HUES48 (cell line): Measurements from ENCODE around the gene ADGRA3.

Experiments used
- H3K27ac ChIP-seq: one replicate; pipeline ENCODE4 v1.7.0; 2013; ENCODE audit warnings: low read depth, low read length, inconsistent platforms
- H3K27me3 ChIP-seq: 2 replicates; pipeline ENCODE4 v1.6.1; 2013; ENCODE audit warnings: mild to moderate bottlenecking, low read length; ENCODE audit not compliant: control insufficient read depth, insufficient read depth
- H3K36me3 ChIP-seq: 2 replicates; pipeline ENCODE4 v1.6.1; 2013; ENCODE audit warnings: low read length; ENCODE audit not compliant: control insufficient read depth, insufficient read depth
- H3K4me1 ChIP-seq: 2 replicates; pipeline ENCODE4 v1.6.1; 2013; ENCODE audit warnings: mild to moderate bottlenecking, low read length; ENCODE audit not compliant: control insufficient read depth, insufficient read depth
- H3K4me3 ChIP-seq: 2 replicates; pipeline ENCODE4 v1.5.1; 2013; ENCODE audit warnings: mild to moderate bottlenecking, low read depth, low read length
- H3K9ac ChIP-seq: 2 replicates; pipeline ENCODE4 v1.6.1; 2013; ENCODE audit warnings: mild to moderate bottlenecking, low read depth, low read length, moderate library complexity
- H3K9me3 ChIP-seq: 2 replicates; pipeline ENCODE4 v1.6.1; 2013; ENCODE audit warnings: low read length; ENCODE audit not compliant: control insufficient read depth, insufficient read depth

ADGRA3 gene, protein sequence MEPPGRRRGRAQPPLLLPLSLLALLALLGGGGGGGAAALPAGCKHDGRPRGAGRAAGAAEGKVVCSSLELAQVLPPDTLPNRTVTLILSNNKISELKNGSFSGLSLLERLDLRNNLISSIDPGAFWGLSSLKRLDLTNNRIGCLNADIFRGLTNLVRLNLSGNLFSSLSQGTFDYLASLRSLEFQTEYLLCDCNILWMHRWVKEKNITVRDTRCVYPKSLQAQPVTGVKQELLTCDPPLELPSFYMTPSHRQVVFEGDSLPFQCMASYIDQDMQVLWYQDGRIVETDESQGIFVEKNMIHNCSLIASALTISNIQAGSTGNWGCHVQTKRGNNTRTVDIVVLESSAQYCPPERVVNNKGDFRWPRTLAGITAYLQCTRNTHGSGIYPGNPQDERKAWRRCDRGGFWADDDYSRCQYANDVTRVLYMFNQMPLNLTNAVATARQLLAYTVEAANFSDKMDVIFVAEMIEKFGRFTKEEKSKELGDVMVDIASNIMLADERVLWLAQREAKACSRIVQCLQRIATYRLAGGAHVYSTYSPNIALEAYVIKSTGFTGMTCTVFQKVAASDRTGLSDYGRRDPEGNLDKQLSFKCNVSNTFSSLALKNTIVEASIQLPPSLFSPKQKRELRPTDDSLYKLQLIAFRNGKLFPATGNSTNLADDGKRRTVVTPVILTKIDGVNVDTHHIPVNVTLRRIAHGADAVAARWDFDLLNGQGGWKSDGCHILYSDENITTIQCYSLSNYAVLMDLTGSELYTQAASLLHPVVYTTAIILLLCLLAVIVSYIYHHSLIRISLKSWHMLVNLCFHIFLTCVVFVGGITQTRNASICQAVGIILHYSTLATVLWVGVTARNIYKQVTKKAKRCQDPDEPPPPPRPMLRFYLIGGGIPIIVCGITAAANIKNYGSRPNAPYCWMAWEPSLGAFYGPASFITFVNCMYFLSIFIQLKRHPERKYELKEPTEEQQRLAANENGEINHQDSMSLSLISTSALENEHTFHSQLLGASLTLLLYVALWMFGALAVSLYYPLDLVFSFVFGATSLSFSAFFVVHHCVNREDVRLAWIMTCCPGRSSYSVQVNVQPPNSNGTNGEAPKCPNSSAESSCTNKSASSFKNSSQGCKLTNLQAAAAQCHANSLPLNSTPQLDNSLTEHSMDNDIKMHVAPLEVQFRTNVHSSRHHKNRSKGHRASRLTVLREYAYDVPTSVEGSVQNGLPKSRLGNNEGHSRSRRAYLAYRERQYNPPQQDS (N-terminal part only)

DNA sequence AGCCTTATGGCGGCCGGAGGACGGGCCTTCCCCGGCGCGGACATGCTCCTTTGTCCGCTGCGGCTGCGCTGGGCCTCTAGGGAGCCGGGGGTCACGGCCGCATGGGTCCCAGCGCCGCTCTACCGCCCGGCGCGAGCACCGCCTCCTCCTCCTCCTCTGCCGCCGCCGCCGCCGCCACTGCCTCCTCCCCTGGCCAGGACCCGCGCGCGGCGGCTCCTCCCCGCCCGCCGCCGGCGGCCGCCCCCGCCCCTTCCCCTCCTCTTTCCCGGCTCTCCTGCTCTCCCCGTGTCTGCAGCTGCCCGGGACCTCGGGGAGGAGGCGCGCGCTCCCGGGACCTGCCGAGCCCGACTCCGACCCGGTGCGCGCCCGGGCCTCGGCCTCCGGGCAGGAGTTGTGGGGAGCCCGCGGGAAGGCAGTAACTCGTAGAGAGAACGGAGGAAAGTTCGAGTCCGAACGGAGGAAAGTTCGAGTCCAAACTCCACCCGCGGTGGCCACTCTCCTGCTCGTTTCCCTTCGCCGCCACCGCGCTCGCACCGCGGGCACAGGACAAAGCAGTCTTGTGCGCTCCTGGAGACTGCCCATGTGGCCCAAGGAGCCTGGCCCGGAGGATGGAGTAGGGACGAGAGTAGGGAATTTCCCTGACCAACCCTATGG lies at the start of gene ADGRA3:
ADGRA3 (minus strand) TSS at position 179 of the 654 bp plus-strand sequence. CDS start 282 bp downstream, outside the sequence.
- peak within 1 kb of the TSS; percentile 88 for H3K4me3 ChIP-seq
- no peaks in the 10 kb centered on the region for H3K9me3 ChIP-seq
- H3K4me1 ChIP-seq = peaks cover 20% of the 10 kb centered on the region
- H3K36me3 ChIP-seq = no peaks in the 10 kb centered on the region
- H3K27me3 ChIP-seq = peaks cover 12% of the 10 kb centered on the region
- peak within 1 kb of the TSS; percentile 89 for H3K27ac ChIP-seq
- H3K9ac ChIP-seq = peak within 1 kb of the TSS; percentile 95

GRCh38 chr4:22556495-22556894 lies 40.6 kb upstream of the ADGRA3 start:
- Histone ChIP-seq H3K9ac (no peak overlapping the region), H3K27ac (no peak overlapping the region), H3K36me3 (no peaks in the 10 kb centered on the region), H3K4me1 (no peaks in the 10 kb centered on the region), H3K9me3 (no peaks in the 10 kb centered on the region), H3K4me3 (no peak overlapping the region), H3K27me3 (no peaks in the 10 kb centered on the region)

GRCh38 chr4:22554670-22555069 lies 38.8 kb upstream of the ADGRA3 start:
- H3K27ac ChIP-seq = no peak overlapping the region

DNA sequence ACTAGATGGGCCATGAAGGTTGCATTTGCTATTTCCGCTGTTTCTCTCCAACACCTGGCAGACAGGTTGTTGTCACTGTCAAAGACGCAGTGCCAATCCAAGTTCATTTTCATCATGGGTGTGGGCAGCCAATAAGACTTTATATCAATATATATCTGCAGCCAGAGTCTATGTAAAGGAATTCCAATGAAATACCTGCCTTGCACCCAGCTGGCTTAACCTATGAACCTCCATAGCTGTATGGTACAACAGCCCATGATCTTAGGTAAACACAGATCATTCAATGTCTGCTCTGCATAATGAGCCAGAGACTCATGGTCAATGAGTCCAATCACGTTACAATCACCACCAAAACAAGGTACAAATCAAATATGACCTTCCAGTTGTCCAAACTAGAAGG lies 37.7 kb upstream of the ADGRA3 start:
- H3K4me1 ChIP-seq = no peaks in the 10 kb centered on the region
- H3K36me3 ChIP-seq = no peaks in the 10 kb centered on the region
- H3K27me3 ChIP-seq = no peaks in the 10 kb centered on the region
- no peaks in the 10 kb centered on the region for H3K9me3 ChIP-seq
- H3K27ac ChIP-seq = no peak overlapping the region
- no peak overlapping the region for H3K4me3 ChIP-seq
- no peak overlapping the region for H3K9ac ChIP-seq

More at GRCh38 chr4:22554670-22555069, 38.8 kb upstream of the ADGRA3 start:
- no peaks in the 10 kb centered on the region for H3K4me1 ChIP-seq
- H3K36me3 ChIP-seq = no peaks in the 10 kb centered on the region
- no peak overlapping the region for H3K4me3 ChIP-seq
- no peaks in the 10 kb centered on the region for H3K9me3 ChIP-seq
- no peaks in the 10 kb centered on the region for H3K27me3 ChIP-seq
- no peak overlapping the region for H3K9ac ChIP-seq

GRCh38 chr4:22552812-22553211 lies 36.9 kb upstream of the ADGRA3 start:
- Histone ChIP-seq H3K4me1 (no peaks in the 10 kb centered on the region), H3K4me3 (no peak overlapping the region), H3K9ac (no peak overlapping the region), H3K36me3 (no peaks in the 10 kb centered on the region), H3K9me3 (no peaks in the 10 kb centered on the region), H3K27me3 (no peaks in the 10 kb centered on the region), H3K27ac (no peak overlapping the region)

- Histone ChIP-seq H3K9ac (no peak overlapping the region), H3K4me1 (no peaks in the 10 kb centered on the region), H3K9me3 (peaks cover 5% of the 10 kb centered on the region; the same call in 1 of the 2 replicates), H3K27me3 (no peaks in the 10 kb centered on the region), H3K4me3 (no peak overlapping the region), H3K36me3 (no peaks in the 10 kb centered on the region), H3K27ac (no peak overlapping the region)
These were observed 35.7 kb upstream of the ADGRA3 start for GRCh38 chr4:22551550-22551949.

GRCh38 chr4:22546299-22546698 lies 30.4 kb upstream of the ADGRA3 start:
- Histone ChIP-seq H3K4me1 (no peaks in the 10 kb centered on the region), H3K27ac (no peak overlapping the region), H3K36me3 (no peaks in the 10 kb centered on the region), H3K4me3 (no peak overlapping the region), H3K9me3 (peaks cover 18% of the 10 kb centered on the region; the same call in 1 of the 2 replicates), H3K9ac (no peak overlapping the region), H3K27me3 (no peaks in the 10 kb centered on the region)

- peaks cover 14% of the 10 kb centered on the region for H3K9me3 ChIP-seq
- H3K27me3 ChIP-seq = no peaks in the 10 kb centered on the region
- H3K4me3 ChIP-seq = no peak overlapping the region
- no peaks in the 10 kb centered on the region for H3K4me1 ChIP-seq
- no peaks in the 10 kb centered on the region for H3K36me3 ChIP-seq
- H3K27ac ChIP-seq = no peak overlapping the region
- no peak overlapping the region for H3K9ac ChIP-seq
These were observed 23.4 kb upstream of the ADGRA3 start for GRCh38 chr4:22539251-22539650.

GRCh38 chr4:22537864-22538263 lies 22.0 kb upstream of the ADGRA3 start:
- Histone ChIP-seq H3K4me3 (no peak overlapping the region), H3K27me3 (no peaks in the 10 kb centered on the region), H3K27ac (no peak overlapping the region), H3K4me1 (no peaks in the 10 kb centered on the region), H3K9me3 (peaks cover 26% of the 10 kb centered on the region), H3K36me3 (no peaks in the 10 kb centered on the region), H3K9ac (no peak overlapping the region)

- H3K36me3 ChIP-seq = no peaks in the 10 kb centered on the region
- no peaks in the 10 kb centered on the region for H3K27me3 ChIP-seq
- H3K27ac ChIP-seq = no peak overlapping the region
- H3K4me1 ChIP-seq = no peaks in the 10 kb centered on the region
- peaks cover 28% of the 10 kb centered on the region for H3K9me3 ChIP-seq
- H3K9ac ChIP-seq = no peak overlapping the region
- H3K4me3 ChIP-seq = no peak overlapping the region
These were observed 18.5 kb upstream of the ADGRA3 start for GRCh38 chr4:22534374-22534773.
